Endothelial cell (in vitro differentiated cells): ENCODE data around the gene CC2D1A. TPM values are rescaled to one million over a fixed set of nuclear protein-coding genes. Genes with fewer than 3 reads are reported as not detected.

Experiments used
- DNase-seq: peaks from one replicate; pipeline ENCODE4 v3.0.0; 2021; ENCODE audit warnings: low spot score
- H3K27ac Mint-ChIP-seq: one replicate; pipeline ENCODE4 v1.8.0; 2021; ENCODE audit warnings: mixed read lengths, inconsistent platforms; ENCODE audit not compliant: unreplicated experiment
- H3K27me3 Mint-ChIP-seq: one replicate; pipeline ENCODE4 v1.8.0; 2021; ENCODE audit warnings: mild to moderate bottlenecking, moderate library complexity, mixed read lengths, inconsistent platforms; ENCODE audit not compliant: unreplicated experiment
- H3K36me3 Mint-ChIP-seq: one replicate; pipeline ENCODE4 v1.8.0; 2021; ENCODE audit warnings: mild to moderate bottlenecking, low read depth, mixed read lengths, inconsistent platforms; ENCODE audit not compliant: unreplicated experiment
- H3K4me1 Mint-ChIP-seq: one replicate; pipeline ENCODE4 v1.8.0; 2021; ENCODE audit warnings: mild to moderate bottlenecking, mixed read lengths, inconsistent platforms; ENCODE audit not compliant: unreplicated experiment
- H3K4me3 Mint-ChIP-seq: one replicate; pipeline ENCODE4 v1.8.0; 2021; ENCODE audit warnings: mild to moderate bottlenecking, mixed read lengths, inconsistent platforms; ENCODE audit not compliant: unreplicated experiment
- H3K9me3 Mint-ChIP-seq: one replicate; pipeline ENCODE4 v1.8.0; 2021; ENCODE audit warnings: mixed read lengths, inconsistent platforms; ENCODE audit not compliant: unreplicated experiment
- CTCF ChIP-seq: fragments of 200-600 bp; sonication (generic); IDR thresholded peaks from one replicate; pipeline ENCODE4 v1.5.0; 2021; ENCODE audit warnings: antibody characterized with exemption; ENCODE audit not compliant: unreplicated experiment
- total RNA-seq: library from RNA; stranded (reverse); fragmentation: NEBNext Ultra II Directional; extraction: Animal tissue kit (Norgen Biotek cat#: 25700); gene quantifications from one replicate; pipeline ENCODE4 v1.2.1, GENCODE V29; 2021; ENCODE audit not compliant: unreplicated experiment

CC2D1A gene
- total RNA-seq, 1 donor from 2014 or later: 17.1 TPM

GRCh38 chr19:13894552-13894951 is 11.4 kb upstream of the CC2D1A start:
- H3K27ac Mint-ChIP-seq: no peak overlapping the region
- no peak for DNase-seq
- no peak for TF ChIP-seq CTCF
- no peaks in the 10 kb centered on the region for H3K27me3 Mint-ChIP-seq
- H3K36me3 Mint-ChIP-seq: no peaks in the 10 kb centered on the region
- H3K9me3 Mint-ChIP-seq: no peaks in the 10 kb centered on the region
- H3K4me3 Mint-ChIP-seq: no peak overlapping the region
- no peaks in the 10 kb centered on the region for H3K4me1 Mint-ChIP-seq

- Mint-ChIP-seq H3K9me3 (no peaks in the 10 kb centered on the region), H3K36me3 (no peaks in the 10 kb centered on the region), H3K4me1 (no peaks in the 10 kb centered on the region), H3K27ac (no peak overlapping the region), H3K4me3 (no peak overlapping the region), H3K27me3 (no peaks in the 10 kb centered on the region)
- no peak for DNase-seq
- TF ChIP-seq CTCF: no peak
These were observed 9.8 kb upstream of the CC2D1A start for GRCh38 chr19:13896227-13896626.

- Mint-ChIP-seq H3K9me3 (no peaks in the 10 kb centered on the region), H3K27ac (no peak overlapping the region), H3K27me3 (no peaks in the 10 kb centered on the region), H3K4me3 (no peak overlapping the region), H3K36me3 (no peaks in the 10 kb centered on the region), H3K4me1 (no peaks in the 10 kb centered on the region)
- TF ChIP-seq CTCF: no peak
- no peak for DNase-seq
These were observed 6.6 kb upstream of the CC2D1A start for GRCh38 chr19:13899393-13899792.

GRCh38 chr19:13899912-13900584 is 6.0 kb upstream of the CC2D1A start:
- Mint-ChIP-seq H3K4me3 (no peak overlapping the region), H3K36me3 (no peaks in the 10 kb centered on the region), H3K9me3 (no peaks in the 10 kb centered on the region), H3K27me3 (peaks cover 5% of the 10 kb centered on the region), H3K27ac (no peak overlapping the region), H3K4me1 (no peaks in the 10 kb centered on the region)
- DNase-seq: no peak
- TF ChIP-seq CTCF: no peak

GRCh38 chr19:13902993-13903555 is 2.9 kb upstream of the CC2D1A start:
- no peak for DNase-seq
- no peak for TF ChIP-seq CTCF
- Mint-ChIP-seq H3K27ac (no peak overlapping the region), H3K4me3 (no peak overlapping the region), H3K9me3 (no peaks in the 10 kb centered on the region), H3K4me1 (no peaks in the 10 kb centered on the region), H3K27me3 (peaks cover 8% of the 10 kb centered on the region), H3K36me3 (no peaks in the 10 kb centered on the region)
